Liver (tissue), 3 donors: ENCODE data around the gene KRTAP4-4.
"Not testable (repeated sequence)": the region's sequence is repeated elsewhere in the genome, so short reads cannot be mapped to it uniquely, and the experiment has no call there.

Experiments
- CTCF ChIP-seq: fragments of 150-350 bp; IDR thresholded peaks from 2 replicates; pipeline ENCODE4 v1.5.1; 2017; ENCODE audit warnings: improper control_type of control experiment, low read depth, low read length; ENCODE audit not compliant: missing input control
- GABPA ChIP-seq, 2 donors: IDR thresholded peaks in 1 of 2; conservative IDR thresholded peaks in 1 of 2; 2 replicates each; pipeline ENCODE4 v1.6.1; 2016; ENCODE audit warnings: antibody characterized with exemption in 2 of 2, mild to moderate bottlenecking in 1 of 2, moderate library complexity in 1 of 2
- RAD21 ChIP-seq, 2 donors: IDR thresholded peaks; 2 replicates each; pipeline ENCODE4 v1.6.1; 2016; ENCODE audit warnings: antibody characterized with exemption in 2 of 2, mild to moderate bottlenecking in 2 of 2
- SP1 ChIP-seq: IDR thresholded peaks from 2 replicates; pipeline ENCODE4 v1.6.1; 2018; ENCODE audit warnings: antibody characterized with exemption, mild to moderate bottlenecking
- YY1 ChIP-seq: IDR thresholded peaks from 2 replicates; pipeline ENCODE4 v1.6.1; 2016; ENCODE audit warnings: antibody characterized with exemption, mild to moderate bottlenecking
- donor health status: healthy.
- donor health status: healthy.

DNA sequence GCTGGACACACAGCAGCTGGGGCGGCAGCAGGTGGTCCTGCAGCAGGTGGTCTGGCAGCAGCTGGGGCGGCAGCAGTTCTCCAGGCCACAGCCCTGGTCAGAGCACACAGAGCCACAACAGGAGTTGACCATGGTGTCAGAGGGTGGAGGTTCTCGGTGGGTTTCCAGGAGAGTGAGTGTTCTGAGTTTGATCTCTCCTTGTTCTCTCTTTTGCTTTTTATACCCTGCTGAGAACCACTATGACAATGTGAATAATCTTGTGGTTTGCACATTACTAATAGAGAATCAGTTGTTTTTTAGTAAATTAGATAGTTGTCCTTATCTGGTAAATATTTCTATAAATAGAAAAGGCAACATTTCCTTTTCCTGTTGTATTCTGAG lies 36.6 kb downstream of the KRTAP4-4 start, which contains the start of gene KRTAP4-12:
- TF ChIP-seq CTCF; YY1; SP1; RAD21 (IDR thresholded peaks at IDR 0.05); GABPA (IDR thresholded peaks at IDR 0.05 in 1 of 2, conservative IDR thresholded peaks at IDR 0.05 in 1 of 2): not testable (repeated sequence)
